ENCODE data around the gene RPS6KL1. TPM values are rescaled to one million over a fixed set of nuclear protein-coding genes. Genes with fewer than 3 reads are reported as not detected.

Gene RPS6KL1
- total RNA-seq, 2 experiments from 2014 or later: 12.5 to 12.7 TPM

DNA sequence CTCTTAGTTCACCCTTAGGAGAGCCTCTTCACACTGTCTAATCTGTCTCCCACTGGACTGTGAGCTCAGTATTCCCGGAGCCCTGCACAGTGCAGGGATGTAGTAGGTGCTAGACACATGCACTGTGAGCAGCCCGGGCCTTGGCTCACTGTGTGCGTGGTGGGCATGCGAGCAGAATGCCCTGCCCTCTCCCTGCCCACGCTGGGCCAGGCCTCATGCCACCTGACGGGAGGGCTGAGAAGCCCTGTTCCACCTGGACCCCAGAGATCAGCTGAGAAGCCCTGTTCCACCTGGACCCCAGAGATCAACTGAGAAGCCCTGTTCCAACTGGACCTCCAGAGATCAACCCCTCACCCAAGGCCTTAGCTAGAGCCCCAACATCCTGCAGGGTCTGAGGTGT, 10.9 kb downstream of the RPS6KL1 start:
- H3K27ac Mint-ChIP-seq: no peak overlapping the region

GRCh38 chr14:74911704-74912103, 11.4 kb downstream of the RPS6KL1 start:
- H3K9me3 ChIP-seq (ENCODE audit: control insufficient read depth in 1 of 2, insufficient read depth in 1 of 2, low read length in 2 of 2): no peaks in the 10 kb centered on the region
- no peak for ATAC-seq (ENCODE audit: poor library complexity)
- H3K36me3 ChIP-seq (ENCODE audit: insufficient read depth, low read length): no peaks in the 10 kb centered on the region
- no peak overlapping the region for H3K4me3 Mint-ChIP-seq
- no peaks in the 10 kb centered on the region for H3K4me1 Mint-ChIP-seq (ENCODE audit: low read depth)
- ChIA-PET POLR2A (interaction anchor here (1.3 kb wide), 1 partner anchor 11 kb away, joined by 3 read pairs; the partner anchor contains the start of gene RPS6KL1), CTCF (interaction anchor here (1.4 kb wide), 1 partner anchor 51 kb away, joined by 3 read pairs; no protein-coding TSS in a partner anchor)
- intact Hi-C loops (cut with DNase I, micrococcal nuclease): no loop called here
- TF ChIP-seq, protein P1, sequence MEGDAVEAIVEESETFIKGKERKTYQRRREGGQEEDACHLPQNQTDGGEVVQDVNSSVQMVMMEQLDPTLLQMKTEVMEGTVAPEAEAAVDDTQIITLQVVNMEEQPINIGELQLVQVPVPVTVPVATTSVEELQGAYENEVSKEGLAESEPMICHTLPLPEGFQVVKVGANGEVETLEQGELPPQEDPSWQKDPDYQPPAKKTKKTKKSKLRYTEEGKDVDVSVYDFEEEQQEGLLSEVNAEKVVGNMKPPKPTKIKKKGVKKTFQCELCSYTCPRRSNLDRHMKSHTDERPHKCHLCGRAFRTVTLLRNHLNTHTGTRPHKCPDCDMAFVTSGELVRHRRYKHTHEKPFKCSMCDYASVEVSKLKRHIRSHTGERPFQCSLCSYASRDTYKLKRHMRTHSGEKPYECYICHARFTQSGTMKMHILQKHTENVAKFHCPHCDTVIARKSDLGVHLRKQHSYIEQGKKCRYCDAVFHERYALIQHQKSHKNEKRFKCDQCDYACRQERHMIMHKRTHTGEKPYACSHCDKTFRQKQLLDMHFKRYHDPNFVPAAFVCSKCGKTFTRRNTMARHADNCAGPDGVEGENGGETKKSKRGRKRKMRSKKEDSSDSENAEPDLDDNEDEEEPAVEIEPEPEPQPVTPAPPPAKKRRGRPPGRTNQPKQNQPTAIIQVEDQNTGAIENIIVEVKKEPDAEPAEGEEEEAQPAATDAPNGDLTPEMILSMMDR (IDR thresholded peaks at IDR 0.05): no peak
- H3K4me1 ChIP-seq (ENCODE audit: insufficient read depth, low read length): peaks cover 3% of the 10 kb centered on the region
- H3K27me3 ChIP-seq (ENCODE audit: control insufficient read depth in 1 of 2, insufficient read depth in 2 of 2, low read length in 2 of 2): no peaks in the 10 kb centered on the region
- no peak overlapping the region for H3K4me3 ChIP-seq (ENCODE audit: low read length)
- H3K27ac Mint-ChIP-seq: no peak overlapping the region
- no peaks in the 10 kb centered on the region for H3K36me3 Mint-ChIP-seq (ENCODE audit: low read depth)
- no peak overlapping the region for H3K27ac ChIP-seq (ENCODE audit: low read depth in 1 of 2, low read length in 2 of 2)
- no peaks in the 10 kb centered on the region for H3K27me3 Mint-ChIP-seq
- no peak for DNase-seq
- H3K9me3 Mint-ChIP-seq: no peaks in the 10 kb centered on the region

More for the DNA sequence above, 10.9 kb downstream of the RPS6KL1 start:
- no peaks in the 10 kb centered on the region for H3K27me3 ChIP-seq (ENCODE audit: control insufficient read depth in 1 of 2, insufficient read depth in 2 of 2, low read length in 2 of 2)
- H3K4me3 ChIP-seq (ENCODE audit: low read length): no peak overlapping the region
- DNase-seq: no peak
- intact Hi-C loops (cut with DNase I, micrococcal nuclease): no loop called here
- Mint-ChIP-seq H3K4me3 (no peak overlapping the region), H3K27me3 (no peaks in the 10 kb centered on the region), H3K9me3 (no peaks in the 10 kb centered on the region), H3K36me3 (ENCODE audit: low read depth) (no peaks in the 10 kb centered on the region), H3K4me1 (ENCODE audit: low read depth) (no peaks in the 10 kb centered on the region)
- no peak for ATAC-seq (ENCODE audit: poor library complexity)
- TF ChIP-seq, protein P1 (IDR thresholded peaks at IDR 0.05): no peak
- peaks cover 2% of the 10 kb centered on the region for H3K4me1 ChIP-seq (ENCODE audit: insufficient read depth, low read length)
- H3K36me3 ChIP-seq (ENCODE audit: insufficient read depth, low read length): no peaks in the 10 kb centered on the region
- H3K27ac ChIP-seq (ENCODE audit: low read depth in 1 of 2, low read length in 2 of 2): no peak overlapping the region
- ChIA-PET CTCF (interaction anchor here (1.4 kb wide), 1 partner anchor 51 kb away, joined by 3 read pairs; no protein-coding TSS in a partner anchor), POLR2A (interaction anchor here (1.3 kb wide), 1 partner anchor 11 kb away, joined by 3 read pairs; the partner anchor contains the start of gene RPS6KL1)
- no peaks in the 10 kb centered on the region for H3K9me3 ChIP-seq (ENCODE audit: control insufficient read depth in 1 of 2, insufficient read depth in 1 of 2, low read length in 2 of 2)

DNA sequence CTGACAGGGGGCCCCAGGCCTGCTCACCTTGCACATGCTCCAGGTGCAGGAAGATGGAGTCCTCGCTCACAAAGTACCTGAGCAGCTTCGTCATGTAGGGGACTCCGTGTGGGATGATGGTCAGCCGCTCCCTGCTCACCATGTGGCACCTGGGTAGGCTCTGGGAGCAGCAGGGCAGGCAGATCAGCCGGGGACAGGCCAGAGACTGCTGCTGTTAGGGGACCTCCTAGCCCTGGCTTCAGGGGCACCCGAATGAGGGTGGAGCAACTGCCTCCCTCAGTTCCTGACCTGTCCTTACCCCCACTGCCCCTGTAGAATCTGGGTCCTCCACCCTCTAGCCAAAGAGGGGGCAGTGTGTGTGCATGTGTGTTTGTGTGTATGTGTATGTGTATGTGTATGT, 11.8 kb downstream of the RPS6KL1 start:
- H3K36me3 ChIP-seq (ENCODE audit: insufficient read depth, low read length): no peaks in the 10 kb centered on the region
- no peaks in the 10 kb centered on the region for H3K4me1 Mint-ChIP-seq (ENCODE audit: low read depth)
- CTCF ChIA-PET: interaction anchor here (1.4 kb wide), 1 partner anchor 50 kb away, joined by 3 read pairs; no protein-coding TSS in a partner anchor
- no peak overlapping the region for H3K27ac Mint-ChIP-seq
- H3K4me1 ChIP-seq (ENCODE audit: insufficient read depth, low read length): peaks cover 3% of the 10 kb centered on the region
- H3K4me3 ChIP-seq (ENCODE audit: low read length): no peak overlapping the region
- DNase-seq (no peak), ATAC-seq (ENCODE audit: poor library complexity) (no peak)
- TF ChIP-seq, protein P1 (IDR thresholded peaks at IDR 0.05): no peak
- no peaks in the 10 kb centered on the region for H3K27me3 Mint-ChIP-seq
- no peak overlapping the region for H3K4me3 Mint-ChIP-seq
- intact Hi-C loops (cut with DNase I, micrococcal nuclease): no loop called here
- POLR2A ChIA-PET: no interaction called here
- H3K9me3 Mint-ChIP-seq: no peaks in the 10 kb centered on the region
- H3K36me3 Mint-ChIP-seq (ENCODE audit: low read depth): no peaks in the 10 kb centered on the region
- H3K27me3 ChIP-seq (ENCODE audit: control insufficient read depth in 1 of 2, insufficient read depth in 2 of 2, low read length in 2 of 2): no peaks in the 10 kb centered on the region
- no peak overlapping the region for H3K27ac ChIP-seq (ENCODE audit: low read depth in 1 of 2, low read length in 2 of 2)
- no peaks in the 10 kb centered on the region for H3K9me3 ChIP-seq (ENCODE audit: control insufficient read depth in 1 of 2, insufficient read depth in 1 of 2, low read length in 2 of 2)
